Natural killer cell (primary cell): Measurements from ENCODE around the gene SCGB1A1. TPM values are rescaled to one million over a fixed set of nuclear protein-coding genes. Genes with fewer than 3 reads are reported as not detected.

Experiments used
- ATAC-seq, 3 donors: fragments of 150-1000 bp in 2 of 3; fragments of 200-7000 bp in 1 of 3; cut with Tn5 transposase; 1 replicate in 1 of 3; 2 replicates in 2 of 3; pipeline ENCODE4 v1.10.0; 2021; ENCODE audit warnings: mild to moderate bottlenecking in 2 of 3, moderate library complexity in 2 of 3
- DNase-seq, 2 donors: peaks; one replicate each; pipeline versions ENCODE4 v3.0.0 to v3.0.0-alpha.2; 2013 to 2021; ENCODE audit warnings: mixed read lengths in 1 of 2
- H3K27ac ChIP-seq: one replicate; pipeline ENCODE4 v1.5.1; 2013; ENCODE audit warnings: mild to moderate bottlenecking, low read length
- H3K27me3 ChIP-seq: one replicate; pipeline ENCODE4 v1.6.1; 2013; ENCODE audit warnings: low read length; ENCODE audit not compliant: control insufficient read depth, insufficient read depth
- H3K36me3 ChIP-seq: one replicate; pipeline ENCODE4 v1.6.1; 2013; ENCODE audit warnings: low read length; ENCODE audit not compliant: control insufficient read depth, insufficient read depth
- H3K4me1 ChIP-seq: one replicate; pipeline ENCODE4 v1.6.1; 2013; ENCODE audit warnings: low read length; ENCODE audit not compliant: control insufficient read depth, insufficient read depth
- H3K4me3 ChIP-seq: one replicate; pipeline ENCODE4 v1.5.1; 2013; ENCODE audit warnings: low read length
- H3K9me3 ChIP-seq: one replicate; pipeline ENCODE4 v1.6.1; 2013; ENCODE audit warnings: low read length; ENCODE audit not compliant: control insufficient read depth, insufficient read depth
- H3K27ac Mint-ChIP-seq, 2 donors: one replicate each; pipeline ENCODE4 v1.8.0; 2022; ENCODE audit warnings: mild to moderate bottlenecking in 2 of 2, mixed read lengths in 2 of 2, moderate library complexity in 1 of 2
- H3K27me3 Mint-ChIP-seq, 2 donors: one replicate each; pipeline ENCODE4 v1.8.0; 2022; ENCODE audit warnings: low read depth in 2 of 2, mixed read lengths in 2 of 2
- H3K36me3 Mint-ChIP-seq: one replicate; pipeline ENCODE4 v1.8.0; 2022; ENCODE audit warnings: mixed read lengths
- H3K4me1 Mint-ChIP-seq, 2 donors: one replicate each; pipeline ENCODE4 v1.8.0; 2022; ENCODE audit warnings: mixed read lengths in 2 of 2
- H3K4me3 Mint-ChIP-seq: one replicate; pipeline ENCODE4 v1.8.0; 2022; ENCODE audit warnings: mild to moderate bottlenecking, moderate library complexity, mixed read lengths
- H3K9me3 Mint-ChIP-seq, 2 donors: one replicate each; pipeline ENCODE4 v1.8.0; 2022; ENCODE audit warnings: mixed read lengths in 2 of 2
- CTCF ChIP-seq: fragments of 200-600 bp; IDR thresholded peaks from one replicate; pipeline ENCODE4 v1.8.0; 2022; ENCODE audit warnings: antibody characterized with exemption
- WGBS: methylation state at CpG from one replicate; pipeline ENCODE4 v1.1.7; 2013; ENCODE audit warnings: missing lambda C conversion rate; ENCODE audit not compliant: insufficient coverage; 5-methylcytosine and 5-hydroxymethylcytosine counted together
- intact Hi-C: fragments of 100-400 bp; cut with micrococcal nuclease; formaldehyde crosslinking; loops from one replicate; pipeline ENCODE4 v1.14.2; 2022
- total RNA-seq, 4 donors: library from RNA; stranded (reverse); fragments of 120-200 nt in 1 of 4; gene quantifications; one replicate each; pipeline versions ENCODE4 v1.2.3 to v1.2.4, GENCODE V29; 2013 to 2022

Gene SCGB1A1
- total RNA-seq, 3 donors from 2014 or later (not counting 1 experiment from before 2014, with no cell fraction given): not detected

GRCh38 chr11:62388999-62389398, 29.8 kb upstream of the SCGB1A1 start:
- Histone ChIP-seq H3K27me3 (no peaks in the 10 kb centered on the region), H3K4me3 (no peak overlapping the region), H3K4me1 (peaks cover 7% of the 10 kb centered on the region), H3K9me3 (no peaks in the 10 kb centered on the region), H3K36me3 (no peaks in the 10 kb centered on the region), H3K27ac (no peak overlapping the region)
- intact Hi-C loops: no loop called here
- Mint-ChIP-seq H3K27me3 (no peaks in the 10 kb centered on the region), H3K9me3 (no peaks in the 10 kb centered on the region), H3K36me3 (no peaks in the 10 kb centered on the region), H3K4me3 (no peak overlapping the region), H3K27ac (no peak overlapping the region), H3K4me1 (peaks cover 5% of the 10 kb centered on the region in 2 donors)
- no peak for TF ChIP-seq CTCF
- DNase-seq: no peak
- WGBS: 91% methylated on average over 9 of the region's 11 CpGs
- no peak for ATAC-seq

GRCh38 chr11:62390237-62390636, 28.6 kb upstream of the SCGB1A1 start:
- peaks cover 7% of the 10 kb centered on the region for H3K4me1 ChIP-seq
- H3K9me3 ChIP-seq: no peaks in the 10 kb centered on the region
- Mint-ChIP-seq H3K9me3 (no peaks in the 10 kb centered on the region), H3K27ac (no peak overlapping the region), H3K4me1 (peaks cover 10 to 12% of the 10 kb centered on the region in 2 donors), H3K36me3 (no peaks in the 10 kb centered on the region), H3K27me3 (no peaks in the 10 kb centered on the region), H3K4me3 (no peak overlapping the region)
- no peak for TF ChIP-seq CTCF
- H3K36me3 ChIP-seq: no peaks in the 10 kb centered on the region
- DNase-seq (no peak), ATAC-seq (no peak)
- H3K4me3 ChIP-seq: no peak overlapping the region
- H3K27me3 ChIP-seq: no peaks in the 10 kb centered on the region
- intact Hi-C loops: loop anchor here (10.0 kb wide), 1 partner anchor 475 kb away; no protein-coding TSS in a partner anchor
- H3K27ac ChIP-seq: no peak overlapping the region
- WGBS: 96% methylated on average over 5 of the region's 5 CpGs

- no peak for DNase-seq
- Mint-ChIP-seq H3K27ac (no peak overlapping the region), H3K27me3 (no peaks in the 10 kb centered on the region), H3K9me3 (no peaks in the 10 kb centered on the region), H3K4me3 (no peak overlapping the region), H3K36me3 (no peaks in the 10 kb centered on the region), H3K4me1 (peaks cover 10 to 12% of the 10 kb centered on the region in 2 donors)
- no peaks in the 10 kb centered on the region for H3K27me3 ChIP-seq
- no peaks in the 10 kb centered on the region for H3K9me3 ChIP-seq
- H3K27ac ChIP-seq: no peak overlapping the region
- H3K4me3 ChIP-seq: no peak overlapping the region
- ATAC-seq: no peak
- TF ChIP-seq CTCF: no peak
- H3K4me1 ChIP-seq: peaks cover 3% of the 10 kb centered on the region
- WGBS: 86% methylated on average over 1 of the region's 1 CpG
- intact Hi-C loops: loop anchor here (10.0 kb wide), 1 partner anchor 474 kb away; no protein-coding TSS in a partner anchor
- H3K36me3 ChIP-seq: no peaks in the 10 kb centered on the region
Measured at GRCh38 chr11:62390722-62391121, 28.1 kb upstream of the SCGB1A1 start.
